HG02938 (cell line): Measurements from ENCODE around the gene KLK13.

Experiments used
- ATAC-seq: cut with Tn5 transposase; IDR thresholded peaks from one replicate; pipeline ENCODE4 v1.9.1; 2021; ENCODE audit warnings: mild to moderate bottlenecking, moderate library complexity; ENCODE audit not compliant: unreplicated experiment

The KLK13 gene

DNA sequence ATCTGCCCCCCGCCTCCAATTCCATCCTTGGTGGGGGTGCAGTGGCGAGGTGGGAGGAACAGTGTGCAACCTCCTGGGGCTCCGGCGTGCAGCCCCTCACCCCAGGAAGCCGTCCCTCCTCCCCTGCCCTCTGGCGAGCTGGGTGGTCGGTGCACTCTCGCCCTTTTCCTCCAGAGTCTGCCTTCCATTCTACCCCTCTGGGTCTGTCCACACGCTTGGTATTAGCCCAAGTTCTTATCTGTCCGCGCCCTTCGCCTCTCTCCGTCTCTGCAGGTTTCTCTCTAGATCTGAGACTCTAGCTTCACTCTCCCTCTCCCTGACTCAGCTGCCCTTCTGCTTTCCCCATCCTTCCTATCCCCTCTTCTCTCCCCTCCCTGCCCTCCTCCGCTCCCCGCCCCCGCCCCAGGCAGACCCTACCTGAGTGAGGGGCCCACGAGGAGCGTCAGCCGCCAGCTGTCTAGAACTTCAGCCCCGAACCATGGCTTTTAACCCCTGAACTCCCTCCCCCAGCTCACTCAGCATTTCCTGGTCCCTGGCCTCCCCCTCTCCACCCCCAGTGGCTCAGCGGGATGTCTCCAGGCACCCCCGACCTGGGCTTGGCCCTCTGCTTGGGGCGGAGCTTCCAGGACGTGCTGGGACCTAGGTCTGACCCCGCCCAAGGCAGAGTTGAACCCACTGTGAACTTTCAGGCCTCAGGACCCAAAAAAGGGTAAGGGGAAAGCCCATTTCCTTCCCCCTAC, 499 bp upstream of the KLK13 start:
- ATAC-seq: no peak

DNA sequence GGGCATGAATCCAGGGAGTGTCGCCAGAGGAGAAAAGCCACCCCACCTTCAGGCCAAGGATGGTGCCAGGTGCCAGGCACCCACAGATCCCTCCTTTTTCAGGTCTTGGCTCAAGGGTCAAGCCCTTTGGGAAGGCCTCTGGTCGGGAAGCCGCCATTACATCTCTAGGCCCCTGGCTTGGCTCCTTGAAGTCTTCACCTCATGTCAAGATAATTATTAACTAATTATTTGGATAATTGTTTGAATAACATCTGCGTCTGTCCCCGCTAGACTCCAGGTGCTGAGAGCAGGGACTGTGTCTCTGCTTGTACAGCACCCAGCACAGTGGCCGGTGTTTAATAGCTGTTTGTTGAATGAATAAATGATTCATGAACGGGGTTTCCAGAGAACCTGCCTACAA, 1.2 kb downstream of the KLK13 start:
- ATAC-seq: no peak

DNA sequence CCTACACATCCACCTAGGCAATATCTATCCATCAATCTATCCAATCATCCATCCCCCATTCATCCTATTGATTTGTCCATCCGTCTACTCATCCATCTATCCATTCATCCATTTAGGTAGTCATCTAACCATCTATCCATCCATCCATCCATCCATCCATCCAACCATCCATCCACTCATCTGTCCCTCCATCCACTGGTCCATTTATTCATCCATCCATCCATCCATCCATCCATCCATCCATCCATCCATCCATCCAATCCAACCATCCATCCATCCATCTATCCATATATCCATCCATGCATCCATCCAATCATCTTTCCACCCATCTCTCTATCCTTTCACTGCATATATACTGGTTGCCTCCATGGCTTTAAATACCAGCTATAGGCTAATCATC, 3.9 kb downstream of the KLK13 start:
- ATAC-seq: no peak

DNA sequence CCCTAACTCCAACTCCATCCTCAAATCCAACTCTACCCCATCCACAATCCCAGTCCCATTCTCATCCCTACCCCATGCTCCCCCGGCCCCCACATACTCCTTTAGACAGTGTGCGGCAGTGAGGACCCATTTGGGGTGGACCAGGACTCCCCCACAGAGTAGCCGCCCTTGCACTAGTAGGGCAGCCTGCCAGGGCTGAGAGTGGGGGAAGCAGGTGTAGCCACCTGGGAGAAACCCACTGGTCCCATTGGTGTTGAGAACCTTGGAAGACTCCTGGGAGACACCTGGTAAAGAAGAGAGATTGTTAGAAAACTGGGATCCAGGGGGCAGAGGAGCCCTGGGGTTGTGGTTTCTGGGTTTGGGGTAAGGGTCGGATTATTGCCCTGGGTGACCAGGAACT, 4.6 kb downstream of the KLK13 start:
- ATAC-seq: no peak

DNA sequence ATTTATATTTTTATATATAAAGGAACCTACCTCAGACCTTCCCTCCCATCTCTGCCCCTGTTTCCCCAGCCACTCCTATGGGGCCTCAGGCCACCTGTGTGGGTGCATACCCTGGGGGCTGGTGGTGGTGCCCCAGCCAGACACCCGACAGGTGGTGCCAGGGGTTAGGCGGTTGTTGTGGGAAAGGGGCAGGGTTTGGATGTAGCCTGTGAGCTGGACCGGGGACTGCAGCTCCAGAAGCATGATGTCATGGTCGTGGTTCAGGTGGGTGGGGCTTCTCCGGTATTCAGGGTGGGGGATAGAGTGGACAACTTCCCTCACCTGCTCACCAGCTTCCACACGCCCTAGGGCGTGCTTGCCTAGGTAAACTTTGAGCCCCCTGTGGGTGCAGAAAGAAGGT, 5.2 kb downstream of the KLK13 start:
- no peak for ATAC-seq

DNA sequence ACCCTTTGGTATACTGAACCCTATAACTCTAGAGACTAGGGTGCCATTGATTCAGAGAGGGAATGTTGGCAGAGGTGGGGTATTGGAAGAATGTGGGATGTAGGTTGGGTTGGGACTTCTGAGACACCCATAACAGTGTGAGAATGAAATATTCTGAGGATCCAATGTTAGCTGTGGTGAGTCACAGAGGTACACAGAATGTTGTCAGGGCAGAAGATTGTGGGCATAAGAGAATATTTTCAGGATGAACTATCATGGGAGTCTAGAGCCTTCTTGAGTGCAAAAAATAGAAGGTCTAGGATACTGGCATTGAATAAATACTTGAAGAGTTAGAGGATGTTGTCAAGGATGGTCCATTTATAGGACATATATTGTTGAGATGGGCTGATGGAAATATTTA, 9.0 kb downstream of the KLK13 start:
- no peak for ATAC-seq

DNA sequence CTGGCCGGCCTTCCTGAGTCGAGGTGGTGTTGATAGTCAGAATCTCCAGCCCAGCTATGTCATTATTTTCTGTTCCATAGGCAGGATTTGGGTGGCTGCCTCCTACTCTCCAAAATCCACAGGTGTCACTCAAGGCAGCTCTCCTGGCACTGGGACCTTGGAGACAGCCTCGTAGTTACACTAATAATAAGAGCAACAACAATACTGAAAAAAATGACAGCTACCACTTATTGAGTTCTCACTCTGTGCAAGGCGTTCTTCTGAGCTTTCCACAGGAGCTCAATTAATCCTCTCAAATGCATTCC, 17.9 kb downstream of the KLK13 start:
- no peak for ATAC-seq

DNA sequence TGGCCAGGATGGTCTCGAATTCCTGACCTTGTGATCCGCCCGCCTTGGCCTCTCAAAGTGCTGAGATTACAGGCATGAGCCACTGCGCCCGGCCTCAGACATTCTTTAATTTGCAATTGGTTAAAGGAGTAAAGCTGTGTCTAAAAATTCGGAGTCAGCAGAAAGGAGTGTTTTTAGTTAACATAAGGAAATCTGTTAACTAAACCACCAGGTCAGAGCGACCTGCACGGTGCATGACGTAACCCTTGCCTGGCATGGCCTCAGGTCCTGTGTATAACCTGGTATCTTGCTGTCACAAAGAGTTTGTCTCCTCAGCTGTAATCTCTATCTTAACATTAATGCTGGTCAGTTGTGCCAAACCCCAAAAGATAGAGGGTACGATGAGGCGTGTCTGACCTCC, 20.6 kb downstream of the KLK13 start:
- ATAC-seq: no peak

DNA sequence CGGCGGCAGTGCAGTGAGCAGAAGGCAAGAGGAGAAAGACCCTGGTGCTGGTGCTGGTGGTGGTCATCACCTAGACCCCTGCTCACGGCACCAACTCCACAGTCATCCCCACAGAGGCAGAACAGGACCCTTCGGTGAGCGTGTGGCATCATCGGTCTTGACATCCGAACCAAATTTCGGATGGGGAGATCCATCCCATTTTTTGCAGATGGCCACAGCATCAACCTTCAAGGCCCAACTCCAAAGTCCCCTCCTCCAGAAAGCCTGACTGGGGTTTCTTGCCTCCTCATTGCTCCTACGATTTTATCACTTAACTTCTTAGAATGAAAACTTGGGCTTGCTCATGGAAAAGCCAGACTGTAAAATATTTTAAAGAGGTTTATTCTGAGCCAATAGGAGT, 21.4 kb downstream of the KLK13 start:
- ATAC-seq: no peak

DNA sequence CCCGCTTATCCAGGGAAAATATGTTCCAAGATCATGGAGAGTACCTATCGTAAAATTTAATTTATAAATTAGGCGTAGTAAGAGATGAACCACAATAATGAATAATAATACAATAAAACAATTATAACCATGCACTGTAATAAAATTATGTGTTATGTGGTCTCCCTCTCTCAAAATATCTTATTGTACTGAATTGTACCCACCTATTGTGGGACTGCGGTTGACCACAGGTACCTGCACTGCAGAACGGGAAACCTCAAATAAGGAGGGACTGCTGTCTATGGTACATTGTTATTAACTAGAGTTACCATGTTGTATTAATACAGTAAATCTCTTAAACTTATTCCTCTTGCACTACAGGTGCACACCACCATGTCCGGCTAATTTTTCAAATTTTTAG, 24.7 kb downstream of the KLK13 start:
- no peak for ATAC-seq

DNA sequence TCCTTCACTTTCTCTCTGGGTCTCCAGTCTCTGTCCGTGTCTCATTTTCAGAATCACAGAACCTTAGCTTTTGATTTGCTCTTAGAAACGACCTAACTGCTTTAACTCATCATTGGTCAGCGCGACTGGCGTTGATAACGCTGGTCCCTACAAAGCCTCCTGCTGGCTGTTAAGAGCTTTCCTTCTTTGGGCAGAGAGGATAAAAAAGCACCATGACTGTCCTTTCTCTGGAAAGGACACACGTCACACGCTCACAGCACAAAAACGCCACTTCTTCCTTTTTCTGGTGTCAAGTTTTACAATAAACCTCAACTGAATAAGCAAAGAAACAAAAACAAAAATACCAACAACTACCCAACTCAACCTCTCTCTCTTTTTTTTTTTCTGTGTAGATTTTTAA, 28.4 kb downstream of the KLK13 start:
- no peak for ATAC-seq

DNA sequence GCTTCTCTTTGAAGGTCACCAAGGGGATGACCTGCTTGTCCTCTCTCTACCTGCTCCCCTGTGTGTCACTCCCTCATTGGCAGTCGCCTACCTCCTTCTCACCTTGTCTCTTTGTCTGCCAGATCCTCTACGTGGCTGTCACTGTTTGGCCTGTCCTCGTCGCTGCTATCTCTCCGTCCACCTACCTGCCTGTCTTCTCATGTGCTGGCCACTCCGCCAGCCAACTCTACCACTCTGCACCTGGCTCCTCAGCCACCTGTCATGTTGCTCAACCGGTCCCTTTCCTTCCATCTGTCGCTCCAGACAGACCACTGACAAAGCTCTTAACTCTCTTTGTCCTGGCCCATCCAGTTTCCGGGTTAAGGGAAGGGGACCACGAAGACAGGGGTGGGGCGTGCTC, 30.2 kb downstream of the KLK13 start, which contains the start of gene KLK12:
Gene KLK12 (minus strand): TSS at position 299 of the 400 bp plus-strand sequence. CDS start 381 bp downstream, outside the sequence.
- no peak for ATAC-seq

DNA sequence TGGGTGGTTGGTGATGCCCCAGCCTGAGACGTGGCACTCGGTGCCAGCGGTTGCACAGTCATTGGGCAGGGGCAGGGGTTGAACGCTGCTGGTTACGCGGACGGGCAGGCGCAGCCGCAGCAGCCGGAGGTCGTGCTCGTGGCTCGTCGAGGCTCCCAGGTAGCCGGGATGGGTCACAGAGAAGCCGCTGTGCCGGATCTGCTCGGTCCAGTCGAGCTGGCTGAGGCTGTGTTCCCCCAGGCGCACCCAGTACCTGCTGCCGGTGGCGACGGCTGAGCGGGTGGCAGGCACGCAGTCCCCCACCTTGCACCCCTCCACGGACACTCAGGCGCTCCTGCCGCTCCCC, 33.0 kb downstream of the KLK13 start:
- no peak for ATAC-seq

DNA sequence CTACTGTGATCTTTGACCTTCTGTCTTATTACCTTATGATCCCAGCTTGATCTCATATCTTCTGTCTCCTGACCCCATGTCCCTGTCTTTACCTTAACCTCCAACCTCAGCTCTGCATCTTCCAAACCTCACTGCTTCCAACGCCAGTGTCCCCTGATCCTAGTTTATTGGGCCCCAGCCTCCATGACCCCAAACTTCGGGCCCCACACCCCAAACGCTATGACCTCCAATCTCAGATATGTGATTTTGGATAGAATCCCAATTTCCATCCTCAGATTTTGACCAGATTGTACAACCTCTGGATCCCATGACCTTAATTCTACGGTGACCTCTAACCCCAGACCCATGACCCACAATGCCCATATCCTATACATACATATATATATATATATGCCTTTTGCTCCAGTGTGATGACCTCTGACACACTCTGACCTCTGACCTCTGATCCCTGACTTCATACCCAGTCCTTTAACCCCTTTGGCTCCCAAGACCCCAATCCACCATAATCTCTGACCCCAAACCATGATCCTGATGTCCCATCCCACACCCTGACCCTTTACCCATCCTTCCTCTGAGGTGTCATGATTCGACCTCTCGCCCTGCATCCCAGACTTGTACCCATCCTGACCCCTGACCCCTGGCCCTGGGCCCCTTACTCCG, 33.5 kb downstream of the KLK13 start:
- ATAC-seq: no peak

DNA sequence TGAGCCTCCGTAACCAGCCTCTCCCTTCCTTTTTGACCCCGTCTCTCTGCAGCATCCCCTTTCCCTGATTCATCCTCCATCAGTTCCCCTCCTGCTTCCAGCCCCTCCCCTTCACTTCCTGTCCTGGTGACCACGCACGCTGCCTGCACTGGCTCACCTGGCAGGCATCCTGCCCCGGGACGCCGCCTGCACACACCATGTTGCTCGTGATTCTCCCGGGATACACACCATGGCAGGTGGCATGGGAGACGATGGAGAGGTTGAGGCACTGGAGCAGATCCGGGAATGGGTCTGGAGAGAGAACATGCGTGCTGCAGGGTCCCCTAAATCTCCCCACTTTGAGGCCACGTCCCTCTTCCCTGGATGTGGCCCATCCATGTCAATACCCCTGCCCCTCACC, 34.3 kb downstream of the KLK13 start:
- ATAC-seq: no peak

DNA sequence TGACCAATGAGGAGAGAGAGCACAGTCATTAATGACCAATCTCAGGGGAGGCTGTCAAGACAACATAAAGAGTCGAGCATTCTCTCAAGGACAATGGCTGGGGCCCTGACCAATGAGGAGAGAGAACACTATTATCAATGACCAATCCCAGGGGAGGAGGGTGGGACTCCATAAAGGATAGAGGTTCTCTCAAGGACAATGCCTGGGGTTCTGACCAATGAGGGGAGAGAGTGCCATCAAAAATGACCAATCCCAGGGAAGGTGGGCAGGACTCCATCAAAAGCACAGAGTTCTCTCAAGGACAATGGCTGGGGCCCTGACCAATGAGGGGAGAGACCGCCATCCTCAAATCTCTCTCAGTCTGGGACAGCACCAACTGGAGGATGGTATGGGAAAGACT, 35.2 kb downstream of the KLK13 start:
- no peak for ATAC-seq

DNA sequence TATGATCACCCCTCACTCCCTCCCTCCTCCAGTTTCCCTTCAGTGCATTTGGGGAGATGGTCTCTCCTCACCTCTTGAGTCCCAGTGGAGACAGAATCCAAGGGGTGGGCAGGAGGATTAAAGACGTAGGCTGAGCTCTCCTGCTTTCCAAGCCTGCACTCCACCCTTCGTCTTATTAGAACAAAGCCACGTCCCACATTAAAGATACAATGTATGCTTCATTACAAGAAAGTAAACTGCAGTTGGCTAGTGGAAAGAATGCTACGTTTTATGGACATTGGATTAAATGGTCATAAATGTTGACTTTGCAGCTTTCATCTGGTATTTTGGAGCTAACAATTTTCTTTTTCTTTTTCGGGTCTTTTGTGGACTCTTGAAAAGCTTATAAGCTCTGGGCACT, 37.0 kb downstream of the KLK13 start:
- no peak for ATAC-seq

DNA sequence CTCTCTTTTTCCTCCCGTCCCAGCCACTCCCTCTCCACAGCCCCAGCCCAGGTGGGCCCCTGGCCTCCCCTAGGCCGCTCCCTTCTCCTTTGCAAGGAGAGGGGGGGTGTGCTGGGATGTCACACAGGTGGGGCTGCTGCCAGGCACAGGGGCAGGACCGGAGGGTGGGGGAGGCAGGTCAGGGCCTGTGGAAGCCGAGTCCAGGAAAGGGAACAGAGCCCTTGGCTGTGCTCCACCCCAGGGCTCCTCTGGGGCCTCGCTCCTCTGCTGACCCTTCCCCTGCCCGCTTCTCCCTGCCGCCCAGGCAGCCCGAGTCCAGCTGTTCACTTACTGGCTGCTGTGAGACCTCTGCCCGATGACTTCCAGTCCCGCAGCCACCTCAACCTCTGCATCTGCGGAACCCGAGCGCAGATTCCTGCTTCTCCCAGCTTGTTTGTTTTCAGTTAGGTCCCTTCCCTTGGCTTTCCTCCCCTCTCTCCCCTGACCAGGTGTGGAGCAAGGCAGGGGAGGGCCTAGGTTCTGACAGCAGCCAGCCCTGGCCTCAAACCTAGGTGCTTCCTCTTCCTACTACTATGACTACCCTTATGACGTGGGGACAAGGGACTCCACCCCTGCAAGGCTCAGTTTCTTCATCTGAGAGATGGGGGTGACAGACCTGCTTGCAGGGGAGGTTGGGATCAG, 37.6 kb downstream of the KLK13 start:
- ATAC-seq: no peak

DNA sequence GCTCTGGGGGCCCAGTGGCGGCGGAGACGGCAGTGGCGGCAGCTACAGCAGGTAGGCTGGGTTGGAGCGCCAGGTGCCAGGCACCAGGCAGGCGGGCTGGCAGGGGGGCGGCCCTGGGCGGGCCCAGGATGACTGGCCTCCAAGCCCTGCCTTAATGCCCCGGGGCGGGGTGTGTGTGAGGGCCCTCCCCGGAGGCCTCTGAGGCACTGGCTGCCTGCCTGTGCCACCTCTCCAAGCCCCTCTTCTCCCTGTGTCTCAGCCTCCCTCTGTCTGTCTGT, 38.4 kb downstream of the KLK13 start, which contains the start of gene KLK11:
Gene KLK11 (minus strand): TSS at position 63 of the 278 bp plus-strand sequence. CDS start 985 bp downstream, outside the sequence.
- ATAC-seq: no peak

DNA sequence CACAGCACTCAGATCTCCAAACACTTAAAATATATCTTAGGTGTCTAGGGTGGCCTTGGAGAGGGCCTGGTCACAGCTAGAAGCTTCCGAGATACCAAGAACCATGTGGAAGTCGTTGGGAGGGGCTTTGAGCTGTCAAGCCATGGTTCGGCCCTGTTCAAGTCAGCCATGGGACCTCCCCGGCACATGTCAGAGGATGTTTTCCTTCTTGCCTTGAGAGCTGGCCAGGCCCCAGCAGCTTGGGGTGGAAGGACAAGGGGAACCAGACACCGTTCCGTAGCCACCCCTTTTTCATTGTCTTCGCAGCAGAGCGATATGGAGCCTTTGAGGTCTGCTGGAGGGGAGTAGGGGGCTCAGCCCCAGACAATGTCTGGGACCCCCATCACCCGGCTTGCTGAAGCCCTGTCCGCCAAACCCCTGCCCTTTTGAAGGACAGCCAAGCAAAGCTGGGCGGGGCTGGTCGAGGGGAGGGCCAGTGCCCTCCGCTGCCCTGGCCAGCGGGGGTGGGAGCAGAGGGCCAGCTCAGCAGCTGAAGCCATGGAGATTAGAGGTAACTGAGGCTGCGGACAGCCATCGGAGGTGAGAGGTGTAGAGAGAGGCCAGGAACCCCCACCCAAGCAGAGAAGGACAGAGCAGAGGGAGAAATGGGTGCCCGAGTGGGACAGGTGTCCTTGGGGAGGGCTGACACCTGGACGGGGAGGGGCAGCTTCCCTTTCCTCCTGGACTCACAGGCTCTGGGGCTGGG, 38.9 kb downstream of the KLK13 start:
- no peak for ATAC-seq

DNA sequence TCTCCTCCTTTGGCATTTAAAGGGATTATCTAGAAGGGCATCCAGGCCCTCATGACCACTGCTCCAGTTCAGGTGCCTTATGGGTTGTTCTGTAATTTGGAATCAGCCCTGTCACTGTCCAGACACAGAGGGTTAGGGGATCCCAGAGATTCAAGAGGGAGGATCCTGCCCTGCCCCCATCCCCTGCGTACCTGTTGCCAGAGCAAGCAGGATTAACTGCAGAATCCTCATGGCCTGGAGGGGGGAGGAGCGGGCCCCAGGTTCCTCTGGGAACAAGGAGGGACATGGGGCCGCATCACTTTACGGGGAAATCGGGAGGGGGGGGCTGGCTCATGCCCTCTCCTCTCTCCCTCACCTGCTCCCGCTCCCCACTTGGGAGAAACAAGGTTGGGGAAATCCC, 39.5 kb downstream of the KLK13 start:
- no peak for ATAC-seq

DNA sequence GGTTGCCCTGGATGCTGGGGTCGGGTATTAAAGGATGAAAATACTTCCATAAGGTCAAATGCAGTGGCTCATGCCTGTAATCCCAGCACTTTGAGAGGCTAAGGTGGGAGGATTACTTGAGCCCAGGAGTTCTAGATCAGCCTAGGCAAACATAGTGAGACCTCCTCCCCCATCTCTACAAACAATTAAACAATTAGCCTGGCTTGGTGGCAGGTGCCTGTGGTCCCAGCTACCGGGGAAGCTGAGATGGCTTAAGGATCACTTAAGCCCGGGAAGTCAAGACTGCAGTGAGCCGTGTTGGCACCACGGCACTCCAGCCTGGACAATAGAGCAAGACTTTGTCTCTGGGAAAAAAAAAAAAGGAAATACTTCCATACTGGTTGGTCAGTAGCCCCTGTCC, 40.0 kb downstream of the KLK13 start:
- ATAC-seq: no peak
